Middle frontal gyrus (tissue), 1 donor: ENCODE data around the gene BSPH1.
"Not testable (repeated sequence)": the region's sequence is repeated elsewhere in the genome, so short reads cannot be mapped to it uniquely, and the experiment has no call there.

Experiments
- DNase-seq: peaks from one replicate; pipeline ENCODE4 v3.0.0-alpha.2; 2015; ENCODE audit warnings: low spot score; ENCODE audit errors: extremely low spot score

The BSPH1 gene, protein sequence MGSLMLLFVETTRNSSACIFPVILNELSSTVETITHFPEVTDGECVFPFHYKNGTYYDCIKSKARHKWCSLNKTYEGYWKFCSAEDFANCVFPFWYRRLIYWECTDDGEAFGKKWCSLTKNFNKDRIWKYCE

DNA sequence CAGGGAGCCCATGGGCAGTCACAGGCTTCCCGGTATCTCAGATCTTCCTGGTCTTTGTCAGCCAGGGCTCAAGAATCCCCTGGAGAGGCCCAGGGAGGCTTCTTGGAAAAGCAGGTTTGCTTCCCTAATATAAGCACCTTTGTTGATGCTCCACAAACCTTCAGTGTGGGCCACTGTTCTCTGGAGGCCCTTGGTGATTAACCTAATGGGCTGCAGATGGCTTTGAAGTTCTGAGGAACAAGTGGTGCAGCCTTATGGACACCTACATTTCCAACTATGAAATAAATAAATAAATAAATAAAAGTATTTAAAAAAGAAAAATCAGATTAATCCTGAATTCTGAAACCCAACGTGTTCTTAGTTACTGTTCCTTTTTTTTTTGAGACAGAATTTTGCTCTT, at the start of gene BSPH1:
Gene BSPH1, minus strand, starts transcription at position 101 of the 400 bp plus-strand sequence. Its CDS starts 89 bp downstream, at position 12.
- DNase-seq, result no peak

DNA sequence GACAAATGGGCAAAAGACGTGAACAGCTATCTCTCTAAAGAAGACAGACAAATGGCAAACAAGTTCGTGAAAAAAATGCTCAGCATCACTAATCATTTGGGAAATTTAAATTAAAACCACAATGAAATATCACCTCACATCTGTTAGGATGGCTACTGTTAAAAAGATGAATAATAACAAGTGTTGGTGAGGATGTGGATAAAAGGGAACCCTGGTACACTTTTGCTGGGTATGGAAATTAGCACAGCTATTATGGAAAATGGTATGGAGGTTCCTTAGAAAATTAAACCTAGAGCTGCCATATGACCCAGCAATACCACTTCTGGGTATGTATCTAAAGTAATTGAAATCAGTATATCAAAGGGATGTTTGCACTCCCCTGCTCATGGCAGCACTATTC, 44.8 kb upstream of the BSPH1 start:
- DNase-seq, result no peak

DNA sequence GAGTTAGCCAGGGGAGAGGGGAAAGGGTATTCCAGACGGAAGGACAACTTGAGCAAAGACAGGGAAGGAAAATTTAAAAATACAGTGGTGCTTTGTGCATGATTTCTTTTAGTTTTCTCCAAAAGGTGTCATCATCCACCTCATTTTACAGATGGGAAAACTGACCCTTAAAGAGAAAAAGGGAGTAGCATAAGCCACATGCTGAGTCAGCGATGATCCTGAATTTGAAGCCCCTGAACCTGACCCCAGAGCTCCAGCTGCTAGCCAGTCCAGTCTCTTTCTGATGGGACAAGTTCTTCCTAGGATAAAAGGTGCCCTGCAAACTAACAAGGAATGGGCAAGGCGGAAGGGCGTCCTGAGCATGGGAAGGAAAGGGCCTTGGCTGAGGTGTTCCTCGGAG, 41.6 kb upstream of the BSPH1 start:
- DNase-seq, result no peak

DNA sequence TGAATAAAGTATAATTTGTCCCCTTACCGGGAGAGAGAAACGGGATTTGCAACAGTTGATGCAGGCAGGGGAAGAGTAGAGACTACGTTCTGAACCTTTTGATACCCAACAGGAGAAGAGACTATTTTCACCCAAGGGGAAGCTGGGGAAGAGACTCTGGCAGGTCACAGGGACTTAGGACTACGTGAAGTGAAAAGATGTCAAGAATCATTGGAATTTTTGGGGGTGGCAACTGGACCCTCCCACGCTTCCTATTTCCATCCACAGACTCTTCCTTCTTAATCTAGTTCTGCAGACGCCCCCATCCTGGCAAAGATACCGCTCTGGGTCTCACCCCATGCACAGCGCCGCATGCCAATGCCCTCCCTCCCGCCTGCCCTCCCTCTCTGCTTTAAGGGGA, 38.1 kb upstream of the BSPH1 start:
- DNase-seq, result no peak

DNA sequence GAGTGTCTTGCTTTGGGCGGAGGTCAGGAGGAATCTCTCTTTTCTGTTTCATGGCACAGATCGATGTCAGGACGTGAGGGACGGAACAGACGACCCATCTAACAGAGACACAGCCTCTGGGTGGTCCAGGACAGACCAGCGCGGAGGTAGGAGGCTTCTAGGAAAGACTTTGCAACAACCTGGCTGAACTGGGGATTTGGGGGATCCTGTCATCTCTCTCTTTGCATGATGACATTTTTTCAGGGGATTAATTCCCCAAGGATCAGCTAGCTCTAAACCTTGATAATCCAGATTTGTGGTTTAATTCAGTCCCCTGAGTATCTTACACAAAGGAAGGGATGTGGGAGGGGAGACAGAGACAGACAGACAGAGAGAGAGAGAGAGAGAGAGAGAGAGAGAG, 37.5 kb upstream of the BSPH1 start:
- DNase-seq, result no peak

DNA sequence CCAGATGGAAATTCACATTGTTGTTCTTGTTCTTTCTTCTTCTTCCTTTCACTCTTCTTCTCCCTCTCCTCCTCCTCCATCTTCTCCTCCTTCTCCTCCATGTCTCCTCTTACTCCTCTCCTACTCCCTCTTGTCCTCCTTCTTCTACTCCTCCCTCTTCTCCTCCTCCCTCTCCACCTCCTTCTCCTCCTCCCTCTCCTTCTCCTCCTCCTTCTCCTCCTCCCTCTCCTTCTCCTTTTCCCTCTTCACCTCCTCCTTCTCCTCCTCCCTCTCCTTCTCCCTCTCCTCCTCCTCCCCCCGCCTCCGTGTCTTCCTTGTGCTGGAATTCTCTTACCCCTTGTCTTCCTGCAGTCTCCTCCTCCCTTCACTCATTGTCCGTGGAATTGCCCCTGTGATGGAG, 33.5 kb upstream of the BSPH1 start:
- DNase-seq, result no peak

DNA sequence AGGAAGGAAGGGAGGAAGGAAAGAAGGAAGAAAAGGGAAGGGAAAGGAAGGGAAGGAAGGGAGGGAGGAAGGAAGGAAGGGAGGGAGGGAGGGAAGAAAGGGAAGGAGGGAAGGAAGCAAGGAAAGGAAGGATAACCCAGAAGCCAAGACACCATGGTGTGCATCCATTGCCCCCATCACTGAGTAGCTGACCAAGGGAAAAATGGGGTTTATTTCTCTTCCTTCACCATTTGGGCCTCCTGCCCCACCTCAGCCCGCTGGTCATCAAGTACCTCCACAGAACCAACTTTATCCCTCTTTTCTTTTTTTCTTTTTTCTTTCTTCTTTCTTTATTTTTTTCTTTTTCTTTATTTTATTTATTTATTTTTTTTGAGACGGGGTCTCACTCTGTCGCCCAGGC, 31.5 kb upstream of the BSPH1 start:
- DNase-seq, result no peak

DNA sequence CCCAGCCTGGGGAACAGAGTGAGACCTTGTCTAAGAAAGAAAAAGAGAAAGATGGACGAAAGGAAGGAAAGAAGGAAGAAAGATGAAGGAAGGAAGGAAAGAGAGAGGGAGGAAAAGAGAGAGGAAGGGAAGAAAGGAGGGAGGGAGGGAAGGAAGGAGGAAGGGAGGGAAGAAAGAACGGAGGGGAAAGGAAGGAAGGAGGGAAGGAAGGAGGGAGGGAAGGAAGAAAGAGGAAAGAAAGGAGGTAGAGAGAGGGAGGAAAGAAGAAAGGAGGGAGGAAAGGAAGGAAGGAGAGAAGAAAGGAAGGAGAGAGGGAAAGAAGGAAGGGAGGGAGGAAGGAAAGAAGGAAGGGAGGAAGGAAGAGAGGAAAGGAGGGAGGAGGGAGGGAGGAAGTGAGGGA, 31.0 kb upstream of the BSPH1 start:
- no peak for DNase-seq

DNA sequence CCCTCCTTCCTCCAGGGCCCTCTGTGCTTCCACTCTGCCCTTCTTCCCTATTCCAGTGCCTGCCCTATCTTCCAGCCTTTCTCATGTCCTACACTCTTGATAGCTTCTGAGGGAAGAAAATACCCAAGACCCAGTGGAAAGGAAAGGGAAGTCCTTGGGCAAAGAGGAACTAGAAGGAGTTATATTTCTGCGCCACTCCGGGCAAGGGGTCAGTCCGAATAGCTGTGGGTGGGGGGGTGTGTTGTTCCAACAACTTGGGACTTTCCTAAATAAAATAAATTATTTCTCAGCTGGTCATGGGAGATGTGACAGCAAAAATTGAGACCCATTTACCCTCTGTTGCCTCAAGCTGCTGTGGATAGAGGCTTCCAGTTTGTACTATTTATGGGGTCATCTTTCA, 28.7 kb upstream of the BSPH1 start:
- DNase-seq, result no peak

DNA sequence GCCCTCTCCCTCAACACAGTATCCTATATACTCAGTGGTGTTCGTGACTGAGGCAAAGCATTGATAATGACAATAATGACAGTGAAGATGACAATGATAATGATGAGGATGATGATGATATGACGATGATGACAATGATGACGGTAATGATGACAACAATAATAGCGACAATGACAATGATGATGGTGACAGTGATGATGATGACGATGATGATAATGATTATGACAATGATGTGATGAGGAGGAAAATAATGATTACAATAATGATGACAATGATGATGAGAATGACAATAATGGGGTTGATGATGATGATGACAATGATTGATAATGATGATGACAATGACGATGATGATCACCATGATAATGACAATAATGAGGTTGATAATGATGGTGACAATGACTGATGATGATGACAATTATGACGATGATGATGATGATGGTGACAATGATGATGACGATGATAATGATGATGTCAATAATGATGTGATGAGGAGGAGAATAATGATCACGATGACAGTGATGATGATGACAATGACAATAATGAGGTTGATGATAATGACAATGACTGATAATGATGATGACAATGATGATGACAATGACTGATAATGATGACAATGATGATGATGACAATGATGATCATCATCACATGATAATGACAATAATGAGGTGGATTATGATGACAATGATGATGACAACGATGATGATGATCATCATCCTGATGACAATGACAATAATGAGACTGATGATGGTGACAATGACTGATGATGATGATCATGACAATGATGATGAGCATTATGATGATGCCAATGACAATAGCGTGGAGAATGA, 19.2 kb upstream of the BSPH1 start:
- DNase-seq, result no peak

DNA sequence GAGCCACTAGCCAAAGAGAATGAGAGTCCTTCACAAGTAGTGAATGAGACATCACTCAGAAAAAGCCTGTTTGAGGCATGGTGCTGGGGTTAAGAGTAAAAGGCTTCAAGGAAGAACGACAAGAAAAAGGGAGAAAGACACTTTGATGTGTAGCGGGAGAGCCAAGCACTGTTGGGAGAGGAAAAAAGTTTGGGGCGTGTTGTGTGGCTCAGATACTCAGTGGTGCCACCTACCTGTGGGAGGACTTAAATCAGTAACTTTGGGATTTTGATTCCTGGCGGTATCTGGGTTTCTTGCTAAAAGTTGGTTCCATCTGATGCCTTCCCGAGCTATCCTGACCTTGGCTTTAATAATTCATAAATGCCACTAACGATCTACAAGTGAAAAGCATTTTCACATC, 14.8 kb upstream of the BSPH1 start:
- DNase-seq, result no peak

DNA sequence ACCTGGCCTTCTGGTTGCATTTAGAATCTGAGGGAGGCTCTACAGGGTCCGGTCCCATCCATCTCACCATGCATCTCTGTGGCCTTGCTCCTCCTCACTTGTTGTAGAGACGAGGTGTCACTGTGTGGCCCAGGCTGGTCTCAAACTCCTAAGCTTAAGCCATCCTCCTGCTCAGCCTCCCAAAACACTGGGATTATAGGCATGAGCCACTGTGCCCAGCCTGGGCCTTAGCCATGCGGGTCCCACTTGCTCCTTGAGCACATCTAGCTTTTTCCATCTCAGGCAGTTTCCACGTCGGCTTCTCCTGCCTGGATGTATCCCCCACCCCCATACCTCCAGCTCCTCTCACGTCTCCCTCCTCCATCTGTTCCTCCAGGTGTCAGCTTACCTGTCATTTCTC, 12.3 kb upstream of the BSPH1 start:
- no peak for DNase-seq

DNA sequence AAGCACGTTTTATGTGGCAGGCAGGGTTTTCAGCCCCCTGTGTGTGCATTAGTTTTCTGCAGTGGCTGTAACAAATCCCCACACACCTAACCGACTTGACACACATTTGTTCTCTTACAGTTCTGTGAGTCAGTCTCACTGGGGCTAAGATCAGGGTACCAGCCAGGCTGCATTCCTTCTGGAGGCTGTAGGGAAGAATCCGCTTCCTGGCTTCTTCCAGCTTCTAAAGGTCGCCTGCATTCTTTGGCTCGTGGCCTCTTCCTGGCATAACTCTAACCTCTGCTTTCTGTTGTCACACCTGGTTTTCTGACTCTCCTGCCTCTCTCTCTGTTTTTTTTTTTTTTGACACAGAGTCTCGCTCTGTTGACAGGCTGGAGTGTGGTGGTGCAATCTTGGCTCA, 8.9 kb upstream of the BSPH1 start:
- no peak for DNase-seq

DNA sequence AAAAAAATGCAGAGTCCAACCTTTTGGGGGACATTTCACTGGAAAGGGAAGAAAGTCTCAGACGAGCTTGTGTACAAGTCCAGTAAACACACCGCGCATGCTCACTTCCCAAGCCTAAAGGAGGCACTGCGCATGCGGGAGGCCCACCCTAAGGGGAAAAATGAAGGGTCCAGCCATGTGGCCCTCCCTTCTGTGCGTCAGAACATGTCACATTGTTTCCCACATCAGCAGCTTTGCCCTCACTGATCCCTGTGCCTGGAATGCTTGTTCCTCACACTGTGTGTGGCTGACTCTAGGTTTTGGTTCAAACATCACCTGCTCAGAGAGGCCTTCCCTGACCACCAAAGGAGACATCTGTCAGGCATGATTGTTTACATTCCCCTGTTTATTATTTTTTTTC, 6.8 kb upstream of the BSPH1 start:
- DNase-seq, result no peak

DNA sequence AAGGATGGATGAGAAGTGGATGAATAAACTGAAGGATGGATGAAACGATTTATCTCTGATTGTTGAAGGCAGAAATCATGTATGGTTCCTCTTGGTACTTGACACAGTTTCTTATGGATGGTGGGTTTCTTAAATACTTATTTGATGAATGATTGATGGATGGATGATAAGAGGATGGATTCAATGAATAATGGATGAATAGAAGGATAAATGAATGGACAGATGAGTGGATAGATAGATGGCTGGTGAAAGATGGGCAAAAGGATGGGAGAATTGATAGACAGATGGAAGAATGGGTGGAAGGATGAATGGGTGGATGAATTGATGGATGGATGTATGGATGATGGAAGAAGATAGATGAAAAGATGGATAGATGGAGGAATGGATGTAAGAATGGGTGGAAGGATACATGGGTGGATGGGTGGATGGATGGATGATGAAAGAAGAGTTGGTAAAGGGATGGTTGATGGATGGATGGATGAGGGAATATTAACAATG, 4.3 kb upstream of the BSPH1 start:
- no peak for DNase-seq

DNA sequence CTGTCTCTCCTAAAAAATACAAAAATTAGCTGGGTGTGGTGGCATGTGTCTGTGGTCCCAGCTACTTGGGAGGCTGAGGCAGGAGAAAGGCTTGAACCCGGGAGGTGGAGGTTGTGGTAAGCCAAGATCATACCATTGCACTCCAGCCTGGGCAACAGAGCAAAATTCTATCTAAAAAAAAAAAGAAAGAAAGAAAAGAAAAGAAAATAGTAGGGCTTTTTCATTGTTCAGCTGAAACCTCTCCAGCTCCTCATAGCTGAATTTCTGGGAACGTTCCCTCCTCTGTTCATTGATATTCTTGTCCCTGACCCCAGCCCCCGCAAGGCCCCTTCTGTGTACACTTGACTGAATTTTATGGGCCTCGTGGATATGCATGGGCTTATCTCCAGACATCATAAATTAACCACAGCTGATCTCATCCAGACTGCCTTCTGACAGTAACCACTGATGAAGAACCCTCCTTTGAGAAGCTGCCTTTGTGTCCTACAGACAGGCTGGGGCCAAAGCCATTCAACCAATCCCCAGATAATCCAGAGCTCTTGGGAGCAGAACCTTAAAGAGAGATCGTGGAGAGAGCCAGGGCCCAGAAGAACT, 2.3 kb upstream of the BSPH1 start, which contains the start of gene ELSPBP1:
Gene ELSPBP1, plus strand, starts transcription at position 424 of the 594 bp plus-strand sequence. CDS start 14,036 bp downstream, outside the sequence.
- no peak for DNase-seq

DNA sequence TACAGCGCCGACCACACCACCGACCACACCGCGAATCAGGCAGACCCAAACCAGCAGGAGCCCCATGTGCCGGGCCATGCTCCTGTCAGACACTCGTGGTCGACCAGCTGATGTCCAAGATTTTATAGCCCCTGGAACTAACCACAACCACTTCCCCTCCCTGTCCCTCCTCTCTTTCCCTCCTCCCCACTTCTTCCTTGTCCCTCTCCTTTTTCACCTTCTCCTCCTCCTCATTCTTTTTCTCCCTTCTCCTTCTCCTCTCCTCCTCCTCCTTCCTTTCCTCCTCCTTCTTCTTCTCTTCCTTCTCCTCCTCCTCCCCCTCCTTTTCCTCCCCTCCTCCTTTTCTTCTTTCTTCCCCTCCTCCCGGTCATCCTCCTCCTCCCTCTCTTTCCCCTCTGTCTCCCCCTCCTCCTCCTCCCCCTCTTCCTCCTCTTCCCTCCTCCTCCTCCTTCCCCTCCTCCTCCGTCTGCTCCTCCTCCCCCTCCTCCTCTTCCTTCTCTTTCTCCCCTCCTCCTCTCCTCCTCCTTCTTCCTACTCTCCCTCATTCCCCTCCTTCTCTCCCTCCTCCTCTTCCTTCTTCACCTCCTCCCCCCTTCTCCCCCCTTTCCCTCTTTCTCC, 670 bp downstream of the BSPH1 start:
- no peak for DNase-seq

DNA sequence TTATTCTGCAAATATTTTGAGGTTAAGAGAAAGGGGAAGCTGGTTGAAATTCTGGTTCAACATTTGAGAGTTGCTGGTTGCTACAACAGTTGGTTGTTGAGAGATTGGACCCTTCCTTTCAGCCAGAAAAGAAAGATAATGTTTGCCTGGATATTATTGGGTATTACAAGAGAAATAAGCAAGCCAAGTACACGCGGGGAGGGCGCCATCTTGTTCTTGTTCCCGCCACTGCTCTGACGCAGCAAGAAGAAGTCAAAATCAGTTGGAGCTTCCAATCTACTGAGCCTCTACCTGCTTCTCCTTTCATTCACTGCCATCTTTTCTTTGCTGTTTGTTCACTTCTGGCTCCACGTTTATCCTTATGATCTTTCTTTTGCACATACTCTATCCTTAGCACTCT, 18.4 kb downstream of the BSPH1 start:
- no peak for DNase-seq

DNA sequence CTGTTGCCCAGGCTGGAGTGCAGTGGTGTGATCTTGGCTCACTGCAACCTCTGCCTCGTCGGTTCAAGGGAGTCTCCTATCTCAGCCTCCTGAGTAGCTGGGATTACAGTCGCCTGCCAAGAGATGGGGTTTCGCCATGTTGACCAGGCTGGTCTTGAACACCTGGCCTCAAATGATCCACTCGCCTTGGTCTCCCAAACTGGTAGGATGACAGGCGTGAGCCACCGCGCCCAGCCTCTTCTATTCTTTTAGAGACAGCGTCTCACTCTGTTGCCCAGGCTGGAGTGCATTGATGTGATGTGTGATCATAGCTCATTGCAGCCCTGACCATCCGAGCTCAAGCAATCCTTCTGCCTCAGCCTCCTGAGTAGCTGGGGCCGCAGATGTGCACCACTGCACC, 36.0 kb downstream of the BSPH1 start:
- DNase-seq, result not testable (repeated sequence)

DNA sequence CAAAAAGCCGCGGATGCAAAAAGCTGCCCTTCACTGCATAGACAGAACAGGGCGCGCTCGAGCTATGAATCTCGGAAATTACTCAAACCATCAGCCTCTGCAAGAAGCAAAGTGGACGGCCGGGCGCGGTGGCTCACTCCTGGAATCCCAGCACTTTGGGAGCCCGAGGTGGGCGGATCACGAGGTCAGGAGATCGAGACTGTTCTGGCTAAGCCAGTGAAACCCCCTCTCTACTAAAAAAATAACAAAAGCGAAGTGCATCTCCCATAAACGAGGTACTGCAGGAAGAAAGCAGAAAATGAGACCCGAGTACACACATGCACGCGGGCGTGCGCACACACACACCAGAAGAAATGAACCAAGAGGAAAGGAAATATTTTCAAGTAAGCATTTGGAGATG, 39.8 kb downstream of the BSPH1 start:
- DNase-seq, result not testable (repeated sequence)

DNA sequence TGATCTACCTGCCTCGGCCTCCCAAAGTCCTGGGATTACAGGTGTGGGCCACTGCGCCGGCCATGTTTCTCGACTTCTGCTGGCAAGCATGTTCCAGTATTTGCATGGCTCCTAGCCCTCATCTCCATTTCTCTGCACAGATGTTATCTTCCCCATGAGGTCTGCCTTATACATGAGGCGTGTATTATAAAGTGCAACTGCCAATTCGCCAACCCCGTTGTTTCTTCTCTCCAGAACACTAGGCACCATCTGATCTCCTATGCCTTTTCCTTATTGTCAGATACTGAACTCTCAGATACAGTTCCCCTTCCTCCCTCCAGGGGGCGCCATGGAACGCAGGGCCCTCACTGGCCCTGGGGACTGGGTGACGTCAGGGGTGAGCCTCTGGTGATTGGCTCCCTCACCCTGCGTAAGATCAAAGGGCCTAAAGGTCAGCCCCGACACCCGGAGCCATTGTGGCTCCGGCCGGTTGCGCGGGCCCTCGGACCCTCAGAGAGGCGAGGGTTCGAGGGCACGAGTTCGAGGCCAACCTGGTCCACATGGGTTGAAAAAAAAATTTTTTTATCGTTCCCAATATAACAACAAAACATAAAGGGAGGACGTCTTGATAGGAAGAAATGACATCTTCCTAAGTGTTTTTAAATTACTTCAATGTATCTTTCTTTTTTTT, 42.0 kb downstream of the BSPH1 start:
- not testable (repeated sequence) for DNase-seq
